ENCODE data around the gene ULK4. TPM values are rescaled to one million over a fixed set of nuclear protein-coding genes. Genes with fewer than 3 reads are reported as not detected.

Gene ULK4
- total RNA-seq, 1 experiment from 2014 or later = 6.3 TPM

GRCh38 chr3:41369838-41370237 lies 592.1 kb downstream of the ULK4 start:
- RAD21 ChIA-PET (ENCODE audit: low non-redundant PET in 1 of 2, low total read pairs in 2 of 2, uncharacterized antibody in 2 of 2, unreplicated experiment in 2 of 2) = no interaction called here
- intact Hi-C loops (cut with micrococcal nuclease) = no loop called here
- Histone ChIP-seq H3K9ac (ENCODE audit: low read length) (no peak overlapping the region), H3K27ac (ENCODE audit: low read depth, low read length) (no peak overlapping the region), H3K9me3 (ENCODE audit: control insufficient read depth in 1 of 2, insufficient read depth in 1 of 2, low read depth in 1 of 2, low read length in 2 of 2) (no peaks in the 10 kb centered on the region), H3K79me2 (ENCODE audit: insufficient read depth, low read length) (no peaks in the 10 kb centered on the region), H3K27me3 (ENCODE audit: insufficient read depth, low read length) (no peaks in the 10 kb centered on the region), H3K4me1 (ENCODE audit: control insufficient read depth in 1 of 2, insufficient read depth in 2 of 2, low read length in 2 of 2) (no peaks in the 10 kb centered on the region), H4K20me1 (ENCODE audit: insufficient read depth) (no peaks in the 10 kb centered on the region), H3K36me3 (ENCODE audit: control insufficient read depth in 1 of 2, insufficient read depth in 2 of 2, low read length in 2 of 2) (no peaks in the 10 kb centered on the region), H3K9me2 (ENCODE audit: insufficient read depth) (no peaks in the 10 kb centered on the region), H3K4me2 (ENCODE audit: low read length) (no peak overlapping the region), H3K4me3 (replicated peaks in 1 of 2; ENCODE audit: low read depth in 1 of 2, low read length in 2 of 2) (no peak overlapping the region), H2AFZ (ENCODE audit: low read depth, low read length, poor library complexity, severe bottlenecking) (no peak overlapping the region)
- no TSS peak for BruUV-seq (replicated peaks)
- DNase-seq (ENCODE audit: low read depth, low spot score) = no peak
- TF ChIP-seq SP1 (IDR thresholded peaks at IDR 0.05; ENCODE audit: low read depth) = no peak
- no peak for TF ChIP-seq SRF (IDR thresholded peaks at IDR 0.05; ENCODE audit: low read depth)
- no peak for ATAC-seq
- POLR2A ChIA-PET = no interaction called here
- CTCF ChIA-PET = no interaction called here

- H2AFZ ChIP-seq (ENCODE audit: low read depth, low read length, poor library complexity, severe bottlenecking) = no peak overlapping the region
- no peak overlapping the region for H3K27ac ChIP-seq (ENCODE audit: low read depth, low read length)
- no peaks in the 10 kb centered on the region for H3K36me3 ChIP-seq (ENCODE audit: control insufficient read depth in 1 of 2, insufficient read depth in 2 of 2, low read length in 2 of 2)
- no peaks in the 10 kb centered on the region for H3K27me3 ChIP-seq (ENCODE audit: insufficient read depth, low read length)
- no peaks in the 10 kb centered on the region for H3K4me1 ChIP-seq (ENCODE audit: control insufficient read depth in 1 of 2, insufficient read depth in 2 of 2, low read length in 2 of 2)
- POLR2A ChIA-PET = no interaction called here
- DNase-seq (ENCODE audit: low read depth, low spot score) (no peak), ATAC-seq (no peak)
- no peak overlapping the region for H3K4me2 ChIP-seq (ENCODE audit: low read length)
- intact Hi-C loops (cut with micrococcal nuclease) = no loop called here
- H3K9ac ChIP-seq (ENCODE audit: low read length) = no peak overlapping the region
- H3K9me3 ChIP-seq (ENCODE audit: control insufficient read depth in 1 of 2, insufficient read depth in 1 of 2, low read depth in 1 of 2, low read length in 2 of 2) = no peaks in the 10 kb centered on the region
- TF ChIP-seq ZNF274 (IDR thresholded peaks at IDR 0.05; ENCODE audit: low read depth, low read length) (no peak), SIN3A (IDR thresholded peaks at IDR 0.05; ENCODE audit: low read depth) (no peak), RAD21 (IDR thresholded peaks at IDR 0.05; ENCODE audit: low read depth) (no peak), ATF3 (IDR thresholded peaks at IDR 0.05) (no peak), YY1 (IDR thresholded peaks at IDR 0.05; ENCODE audit: extremely low read depth, insufficient replicate concordance, low read depth, low read length) (no peak), POLR2AphosphoS5 (IDR thresholded peaks at IDR 0.05; ENCODE audit: low read depth, low read length) (no peak), SP1 (IDR thresholded peaks at IDR 0.05; ENCODE audit: low read depth) (no peak), POLR2A (IDR thresholded peaks at IDR 0.05; ENCODE audit: borderline replicate concordance, extremely low read depth, insufficient read depth, insufficient read length) (no peak), ZBTB33 (IDR thresholded peaks at IDR 0.05; ENCODE audit: extremely low read depth, insufficient replicate concordance, low read length) (no peak)
- no peaks in the 10 kb centered on the region for H3K9me2 ChIP-seq (ENCODE audit: insufficient read depth)
- no TSS peak for BruUV-seq (replicated peaks)
- no peaks in the 10 kb centered on the region for H4K20me1 ChIP-seq (ENCODE audit: insufficient read depth)
- RAD21 ChIA-PET (ENCODE audit: low non-redundant PET in 1 of 2, low total read pairs in 2 of 2, uncharacterized antibody in 2 of 2, unreplicated experiment in 2 of 2) = no interaction called here
- CTCF ChIA-PET = no interaction called here
- H3K4me3 ChIP-seq (replicated peaks in 1 of 2; ENCODE audit: low read depth in 1 of 2, low read length in 2 of 2) = no peak overlapping the region
- H3K79me2 ChIP-seq (ENCODE audit: insufficient read depth, low read length) = no peaks in the 10 kb centered on the region
These were observed 595.9 kb downstream of the ULK4 start for GRCh38 chr3:41365973-41366372.
